ENCODE results near the gene MPZL1.

Gene MPZL1

GRCh38 chr1:167723707-167724323 is 2.0 kb downstream of the MPZL1 start:
- peaks cover 14% of the 10 kb centered on the region for H4K20me1 ChIP-seq (ENCODE audit: insufficient read depth, low read length)
- TF ChIP-seq CTCF (IDR thresholded peaks at IDR 0.05; ENCODE audit: borderline replicate concordance, extremely low read depth, low read length, poor library complexity, severe bottlenecking): no peak
- DNase-seq (no peak), ATAC-seq (ENCODE audit: insufficient read depth, low read depth) (no peak)
- peaks cover 67% of the 10 kb centered on the region for H3K79me2 ChIP-seq (ENCODE audit: insufficient read depth, low read length)
- no peaks in the 10 kb centered on the region for H3K9me3 ChIP-seq (ENCODE audit: insufficient read depth, low read length, severe bottlenecking)
- no peaks in the 10 kb centered on the region for H3K27me3 ChIP-seq (ENCODE audit: insufficient read depth, low read length, poor library complexity)
- peak overlapping the region; percentile 91 for H3K4me2 ChIP-seq (ENCODE audit: insufficient read depth, low read length)
- peak overlapping the region; percentile 16; the same call in 1 of the 2 replicates for H3K27ac ChIP-seq (ENCODE audit: low read length)
- H2AFZ ChIP-seq (ENCODE audit: low read depth, low read length): no peak overlapping the region
- peak overlapping the region; percentile 30; the same call in 1 of the 2 replicates for H3K9ac ChIP-seq (ENCODE audit: low read depth, low read length)
- H3K4me1 ChIP-seq (ENCODE audit: insufficient read depth, low read length): peaks cover 45% of the 10 kb centered on the region
- peak overlapping the region in 1 of 2 experiments; percentile 77; a peak in 2 of 4 replicates for H3K4me3 ChIP-seq (ENCODE audit: low read depth in 1 of 2, low read length in 2 of 2)
- peaks cover 14% of the 10 kb centered on the region; the same call in 1 of the 2 replicates for H3K36me3 ChIP-seq (ENCODE audit: insufficient read depth, low read length)

GRCh38 chr1:167726008-167726407 is 4.2 kb downstream of the MPZL1 start:
- peaks cover 33% of the 10 kb centered on the region for H3K36me3 ChIP-seq (ENCODE audit: insufficient read depth, low read length)
- no peaks in the 10 kb centered on the region for H3K9me3 ChIP-seq (ENCODE audit: insufficient read depth, low read length, severe bottlenecking)
- peaks cover 27% of the 10 kb centered on the region for H4K20me1 ChIP-seq (ENCODE audit: insufficient read depth, low read length)
- H3K79me2 ChIP-seq (ENCODE audit: insufficient read depth, low read length): peaks cover 89% of the 10 kb centered on the region
- H3K27me3 ChIP-seq (ENCODE audit: insufficient read depth, low read length, poor library complexity): no peaks in the 10 kb centered on the region
- H3K4me1 ChIP-seq (ENCODE audit: insufficient read depth, low read length): peaks cover 42% of the 10 kb centered on the region
- TF ChIP-seq CTCF (IDR thresholded peaks at IDR 0.05; ENCODE audit: borderline replicate concordance, extremely low read depth, low read length, poor library complexity, severe bottlenecking): no peak
- TF ChIP-seq EZH2 (IDR thresholded peaks at IDR 0.05; ENCODE audit: borderline replicate concordance, low read depth, low read length, severe bottlenecking): no peak
- no peak overlapping the region for H3K4me3 ChIP-seq (ENCODE audit: low read depth in 1 of 2, low read length in 2 of 2)
- H3K4me2 ChIP-seq (ENCODE audit: insufficient read depth, low read length): peak overlapping the region; percentile 27
- no peak overlapping the region for H2AFZ ChIP-seq (ENCODE audit: low read depth, low read length)
- ATAC-seq (ENCODE audit: insufficient read depth, low read depth) (no peak), DNase-seq (no peak)
- no peak overlapping the region for H3K27ac ChIP-seq (ENCODE audit: low read length)
- no peak overlapping the region for H3K9ac ChIP-seq (ENCODE audit: low read depth, low read length)

GRCh38 chr1:167728818-167729410 is 7.1 kb downstream of the MPZL1 start:
- Histone ChIP-seq H3K27ac (ENCODE audit: low read length) (no peak overlapping the region), H3K36me3 (ENCODE audit: insufficient read depth, low read length) (peaks cover 45% of the 10 kb centered on the region), H3K79me2 (ENCODE audit: insufficient read depth, low read length) (peaks cover 91% of the 10 kb centered on the region), H3K27me3 (ENCODE audit: insufficient read depth, low read length, poor library complexity) (no peaks in the 10 kb centered on the region), H3K9ac (ENCODE audit: low read depth, low read length) (no peak overlapping the region), H4K20me1 (ENCODE audit: insufficient read depth, low read length) (peaks cover 28% of the 10 kb centered on the region), H3K4me3 (ENCODE audit: low read depth in 1 of 2, low read length in 2 of 2) (no peak overlapping the region), H2AFZ (ENCODE audit: low read depth, low read length) (no peak overlapping the region), H3K4me1 (ENCODE audit: insufficient read depth, low read length) (peaks cover 20% of the 10 kb centered on the region), H3K4me2 (ENCODE audit: insufficient read depth, low read length) (no peak overlapping the region), H3K9me3 (ENCODE audit: insufficient read depth, low read length, severe bottlenecking) (no peaks in the 10 kb centered on the region)
- no peak for ATAC-seq (ENCODE audit: insufficient read depth, low read depth)
- DNase-seq: no peak
- TF ChIP-seq EZH2 (IDR thresholded peaks at IDR 0.05; ENCODE audit: borderline replicate concordance, low read depth, low read length, severe bottlenecking) (no peak), CTCF (IDR thresholded peaks at IDR 0.05; ENCODE audit: borderline replicate concordance, extremely low read depth, low read length, poor library complexity, severe bottlenecking) (no peak)

All from DND-41 (cell line).